Fibroblast of lung (primary cell): ENCODE results near the gene NRGN. TPM values are rescaled to one million over a fixed set of nuclear protein-coding genes. Genes with fewer than 3 reads are reported as not detected.

Experiments
- DNase-seq, 2 donors: peaks; one replicate each; pipeline versions ENCODE4 v3.0.0 to v3.0.0-alpha.2; 2010; ENCODE audit warnings: low read depth in 2 of 2
- H2AFZ ChIP-seq: 2 replicates; pipeline ENCODE4 v1.5.1; 2012; ENCODE audit warnings: low read length, control low read depth, inconsistent platforms
- H3K27ac ChIP-seq: 2 replicates; pipeline ENCODE4 v1.5.1; 2011; ENCODE audit warnings: low read length, control low read depth; ENCODE audit not compliant: insufficient read depth
- H3K27me3 ChIP-seq: 2 replicates; pipeline ENCODE4 v1.5.1; 2011; ENCODE audit warnings: mild to moderate bottlenecking, low read length; ENCODE audit not compliant: control insufficient read depth, insufficient read depth
- H3K36me3 ChIP-seq: 2 replicates; pipeline ENCODE4 v1.5.1; 2011; ENCODE audit warnings: low read length; ENCODE audit not compliant: control insufficient read depth, insufficient read depth
- H3K4me1 ChIP-seq: 2 replicates; pipeline ENCODE4 v1.5.1; 2011; ENCODE audit warnings: low read length; ENCODE audit not compliant: control insufficient read depth, insufficient read depth; ENCODE audit errors: extremely low read depth
- H3K4me2 ChIP-seq: 2 replicates; pipeline ENCODE4 v1.5.1; 2011; ENCODE audit warnings: low read length, control low read depth; ENCODE audit not compliant: insufficient read depth; ENCODE audit errors: extremely low read depth
- H3K4me3 ChIP-seq, 4 experiments: fragments of 200-600 bp in 1 of 4; sonication (generic) in 1 of 4; replicated peaks in 1 of 4; 2 replicates each; pipeline ENCODE4 v1.5.1; 2011 to 2016; ENCODE audit warnings: low read length in 4 of 4, low read depth in 3 of 4, mild to moderate bottlenecking in 3 of 4, control low read depth in 2 of 4, inconsistent platforms in 1 of 4, mixed read lengths in 1 of 4; ENCODE audit not compliant: insufficient read depth in 1 of 4; ENCODE audit errors: control extremely low read depth in 1 of 4
- H3K79me2 ChIP-seq: 2 replicates; pipeline ENCODE4 v1.5.1; 2012; ENCODE audit warnings: mild to moderate bottlenecking, low read length, inconsistent platforms; ENCODE audit not compliant: control insufficient read depth, insufficient read depth
- H3K9ac ChIP-seq: 2 replicates; pipeline ENCODE4 v1.5.1; 2011; ENCODE audit warnings: mild to moderate bottlenecking, low read length, control low read depth; ENCODE audit not compliant: insufficient read depth
- H3K9me3 ChIP-seq: 2 replicates; pipeline ENCODE4 v1.5.1; 2012; ENCODE audit warnings: low read depth, low read length; ENCODE audit not compliant: control insufficient read depth, insufficient read depth
- H4K20me1 ChIP-seq: 2 replicates; pipeline ENCODE4 v1.5.1; 2011; ENCODE audit warnings: low read length; ENCODE audit not compliant: control insufficient read depth, insufficient read depth; ENCODE audit errors: extremely low read depth
- CTCF ChIP-seq, 2 donors: IDR thresholded peaks in 1 of 2; conservative IDR thresholded peaks in 1 of 2; 1 replicate in 1 of 2; 2 replicates in 1 of 2; pipeline ENCODE4 v1.5.1; 2011 to 2012; ENCODE audit warnings: low read length in 2 of 2, control low read depth in 1 of 2, inconsistent platforms in 1 of 2, low read depth in 1 of 2, mild to moderate bottlenecking in 1 of 2
- EZH2 ChIP-seq: IDR thresholded peaks from 2 replicates; pipeline ENCODE4 v1.5.1; 2012; ENCODE audit warnings: low read length, control low read depth, mild to moderate bottlenecking; ENCODE audit errors: missing control alignments
- polyA plus RNA-seq, 2 donors: library from polyadenylated mRNA; depleted of rRNA in 1 of 2; stranded (reverse) in 1 of 2; unstranded in 1 of 2; fragments of >200 nt; gene quantifications; 2 replicates each; pipeline ENCODE4 v1.2.1, GENCODE V29; 2011 to 2012; ENCODE audit warnings: missing spikeins in 1 of 2
- total RNA-seq: library from RNA; depleted of rRNA; stranded (reverse); fragments of >200 nt; gene quantifications from 2 replicates; pipeline ENCODE4 v1.2.1, GENCODE V29; 2014

The NRGN gene
- total and polyA plus RNA-seq, 2 donors (not counting 1 experiment from before 2014, with no cell fraction given) = 0.17 to 4.9 TPM

GRCh38 chr11:124783002-124783401 is 43.3 kb downstream of the NRGN start:
- TF ChIP-seq EZH2 = no peak
- TF ChIP-seq CTCF (conservative IDR thresholded peaks at IDR 0.05 in 1 of 2, IDR thresholded peaks at IDR 0.05 in 1 of 2; ENCODE audit: low read depth in 1 of 2, low read length in 2 of 2) = no peak
- H4K20me1 ChIP-seq = no peaks in the 10 kb centered on the region
- H3K79me2 ChIP-seq = peaks cover 11% of the 10 kb centered on the region

GRCh38 chr11:124784051-124784450 is 44.3 kb downstream of the NRGN start:
- H3K4me2 ChIP-seq = no peak overlapping the region
- H3K36me3 ChIP-seq = no peaks in the 10 kb centered on the region
- no peak overlapping the region for H3K9ac ChIP-seq
- H3K4me1 ChIP-seq = no peaks in the 10 kb centered on the region
- H3K4me3 ChIP-seq = no peak overlapping the region
- no peaks in the 10 kb centered on the region for H3K27me3 ChIP-seq
- H3K79me2 ChIP-seq = peaks cover 11% of the 10 kb centered on the region
- H3K27ac ChIP-seq = no peak overlapping the region
- DNase-seq = no peak
- H2AFZ ChIP-seq = no peak overlapping the region
- no peak for TF ChIP-seq EZH2
- TF ChIP-seq CTCF (conservative IDR thresholded peaks at IDR 0.05 in 1 of 2, IDR thresholded peaks at IDR 0.05 in 1 of 2; ENCODE audit: low read depth in 1 of 2, low read length in 2 of 2) = no peak
- no peaks in the 10 kb centered on the region for H4K20me1 ChIP-seq
- H3K9me3 ChIP-seq = no peaks in the 10 kb centered on the region

More at GRCh38 chr11:124783002-124783401, 43.3 kb downstream of the NRGN start:
- no peaks in the 10 kb centered on the region for H3K4me1 ChIP-seq
- DNase-seq = no peak
- H3K9ac ChIP-seq = no peak overlapping the region
- no peaks in the 10 kb centered on the region for H3K9me3 ChIP-seq
- H2AFZ ChIP-seq = no peak overlapping the region
- H3K27me3 ChIP-seq = no peaks in the 10 kb centered on the region
- no peak overlapping the region for H3K4me2 ChIP-seq
- no peak overlapping the region for H3K4me3 ChIP-seq
- H3K36me3 ChIP-seq = no peaks in the 10 kb centered on the region
- no peak overlapping the region for H3K27ac ChIP-seq

GRCh38 chr11:124788521-124788920 is 48.8 kb downstream of the NRGN start:
- Histone ChIP-seq H3K4me2 (no peak overlapping the region), H3K27me3 (no peaks in the 10 kb centered on the region), H3K27ac (no peak overlapping the region)

More at GRCh38 chr11:124788521-124788920, 48.8 kb downstream of the NRGN start:
- no peaks in the 10 kb centered on the region for H4K20me1 ChIP-seq
- peak in 1 of 2 donors; percentile 20 for DNase-seq
- H3K9me3 ChIP-seq = no peaks in the 10 kb centered on the region
- H3K36me3 ChIP-seq = no peaks in the 10 kb centered on the region
- no peak overlapping the region for H3K9ac ChIP-seq
- H2AFZ ChIP-seq = no peak overlapping the region
- peaks cover 3% of the 10 kb centered on the region for H3K4me1 ChIP-seq
- TF ChIP-seq EZH2 = no peak
- TF ChIP-seq CTCF (conservative IDR thresholded peaks at IDR 0.05 in 1 of 2, IDR thresholded peaks at IDR 0.05 in 1 of 2; ENCODE audit: low read depth in 1 of 2, low read length in 2 of 2) = no peak
- H3K4me3 ChIP-seq = no peak overlapping the region
- H3K79me2 ChIP-seq = peaks cover 41% of the 10 kb centered on the region
